HS-5 (cell line): ENCODE data around the gene LHPP.

ENCODE experiments used
- DNase-seq: peaks from one replicate; pipeline ENCODE4 v3.0.0-alpha.2; 2012; ENCODE audit warnings: low read depth

LHPP gene

DNA sequence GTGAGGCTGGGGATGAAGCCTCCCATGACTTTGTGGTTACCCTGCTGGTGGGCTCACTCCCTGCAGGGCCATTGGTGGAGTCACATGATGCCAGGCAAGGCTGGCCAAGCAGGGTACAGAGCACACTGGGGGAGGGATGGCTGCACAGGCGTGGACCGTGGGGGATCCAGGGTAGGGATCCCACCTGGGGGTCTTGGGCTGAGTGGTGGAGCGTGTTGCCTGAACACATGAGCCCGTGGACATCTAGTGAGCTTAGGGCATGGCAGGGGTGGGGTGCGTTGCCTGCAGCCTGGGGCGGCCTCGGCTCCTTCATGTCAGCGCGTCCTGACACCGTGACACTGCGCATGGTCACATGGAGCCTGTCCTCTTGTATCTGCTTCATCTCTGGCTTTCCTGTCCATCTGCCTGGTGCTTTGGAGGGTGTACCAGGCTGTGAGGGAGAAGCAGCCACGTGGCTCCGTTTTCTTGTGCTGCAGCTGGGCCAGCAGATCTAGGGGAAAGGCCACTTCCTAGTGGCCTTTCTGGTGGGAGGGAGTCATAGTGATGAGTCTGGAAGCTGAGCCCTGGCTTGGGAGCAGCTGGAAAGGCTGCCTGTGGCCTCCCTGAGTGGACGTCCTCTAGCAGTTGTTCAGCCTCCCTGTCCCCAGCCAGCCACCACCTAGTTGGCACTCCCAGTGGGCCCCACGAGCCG lies 96.2 kb downstream of the LHPP start:
- DNase-seq: no peak

- no peak for DNase-seq
These were observed 97.0 kb downstream of the LHPP start for GRCh38 chr10:124558339-124559321.

DNA sequence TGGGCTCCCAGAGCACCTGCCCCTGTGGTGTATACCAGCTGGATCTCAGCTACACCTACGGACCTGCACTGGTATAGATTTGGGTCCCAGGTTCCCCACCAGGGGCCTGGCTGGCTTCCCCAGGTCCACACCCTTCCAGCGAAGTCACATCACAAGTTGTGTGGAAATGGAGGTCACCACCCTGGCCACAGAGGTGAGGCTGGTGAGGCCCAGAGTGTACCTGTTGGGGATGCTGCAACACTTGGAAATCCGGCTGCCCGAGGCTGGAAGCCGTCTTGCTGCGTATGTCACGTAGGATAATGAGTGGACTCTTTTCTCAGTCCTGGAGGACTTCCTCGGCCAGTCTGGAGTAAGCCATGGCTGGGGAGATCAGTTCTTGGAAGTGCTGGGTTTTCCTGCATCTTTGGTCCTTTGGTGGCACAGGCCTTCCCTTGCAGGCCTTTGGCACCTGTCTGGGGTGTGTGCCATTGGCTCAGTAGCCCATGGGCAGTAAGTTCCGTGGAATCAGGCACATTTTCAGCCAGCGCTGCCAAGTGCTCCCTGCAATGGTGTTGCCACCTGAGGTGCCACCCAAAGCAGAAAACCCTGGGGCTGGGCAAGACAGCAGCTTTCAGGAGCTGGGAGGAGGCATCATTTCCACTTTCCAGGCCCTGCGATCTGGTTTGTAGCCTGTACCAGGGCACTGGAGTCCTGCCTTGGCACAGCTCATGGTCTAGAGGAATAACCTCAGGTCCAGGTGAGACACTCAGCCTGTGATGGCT lies 97.9 kb downstream of the LHPP start:
- DNase-seq: no peak

- DNase-seq: no peak
These were observed 98.9 kb downstream of the LHPP start for GRCh38 chr10:124560377-124561105.

DNA sequence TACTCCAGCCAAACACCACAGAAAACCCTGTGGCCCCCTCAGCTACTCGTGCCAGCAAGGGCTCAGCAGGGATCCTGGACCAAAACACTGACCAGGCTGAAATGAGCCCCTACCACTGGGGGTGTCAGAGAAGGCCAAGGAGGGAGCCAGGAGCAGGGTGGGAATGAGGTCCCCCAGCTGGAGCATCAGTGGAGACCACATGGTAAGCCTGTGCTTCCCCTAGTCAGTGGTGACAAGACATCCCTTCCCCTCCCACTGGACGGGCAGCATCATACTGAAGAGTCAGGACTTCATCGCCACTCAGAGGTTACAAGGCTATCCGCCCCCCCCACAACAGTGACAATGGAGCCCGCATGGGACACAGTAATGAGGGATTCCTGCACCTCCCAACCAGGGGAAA lies 99.6 kb downstream of the LHPP start:
- DNase-seq: no peak

DNA sequence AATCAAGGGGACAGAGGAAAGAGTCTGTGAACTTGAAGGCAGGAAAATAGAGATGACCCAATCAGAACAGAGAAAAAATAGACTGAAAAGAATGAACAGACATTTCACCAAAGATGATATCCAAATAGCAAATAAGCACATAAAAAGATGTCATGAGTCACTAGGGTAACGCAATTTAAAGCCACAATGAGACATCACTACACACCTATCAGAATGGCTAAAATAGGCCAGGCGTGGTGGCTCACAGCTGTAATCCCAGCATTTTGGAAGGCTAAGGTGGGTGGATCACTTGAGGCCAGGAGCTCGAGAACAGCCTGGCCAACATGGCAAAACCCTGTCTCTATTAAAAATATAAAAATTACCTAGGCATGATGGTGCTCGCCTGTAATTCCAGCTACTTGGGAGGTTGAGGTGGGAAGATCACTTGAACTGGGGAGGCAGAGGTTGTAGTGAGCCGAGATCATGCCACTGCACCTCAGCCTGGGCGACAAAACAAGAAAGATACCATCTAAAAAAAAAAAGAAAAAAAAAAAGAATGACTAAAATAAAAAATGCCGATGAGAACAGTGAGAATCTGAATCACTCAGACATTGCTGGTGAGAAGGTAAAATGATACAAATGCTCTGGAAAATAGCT lies 100.9 kb downstream of the LHPP start:
- DNase-seq: peak; percentile 1

GRCh38 chr10:124563320-124564040 lies 101.9 kb downstream of the LHPP start:
- DNase-seq: no peak

DNA sequence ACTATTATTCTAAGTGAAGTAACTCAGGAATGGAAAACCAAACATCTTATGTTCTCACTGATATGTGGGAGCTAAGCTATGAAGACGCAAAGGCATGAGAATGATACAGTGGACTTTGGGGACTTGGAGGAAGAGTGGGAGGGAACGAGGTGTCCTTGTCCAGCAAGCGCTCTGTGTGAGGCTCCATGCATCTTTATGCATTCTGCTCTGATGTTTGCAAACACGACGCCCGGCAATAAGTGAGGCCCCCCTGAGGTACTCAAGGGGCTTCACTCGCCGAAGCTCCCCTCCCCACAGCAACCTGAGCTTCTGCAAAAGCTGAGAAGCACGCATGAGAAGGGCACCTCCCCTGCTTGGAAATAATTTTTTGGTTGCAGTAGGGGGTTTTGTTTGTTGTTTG lies 103.3 kb downstream of the LHPP start:
- no peak for DNase-seq

- no peak for DNase-seq
These were observed 104.1 kb downstream of the LHPP start for GRCh38 chr10:124565565-124566221.

DNA sequence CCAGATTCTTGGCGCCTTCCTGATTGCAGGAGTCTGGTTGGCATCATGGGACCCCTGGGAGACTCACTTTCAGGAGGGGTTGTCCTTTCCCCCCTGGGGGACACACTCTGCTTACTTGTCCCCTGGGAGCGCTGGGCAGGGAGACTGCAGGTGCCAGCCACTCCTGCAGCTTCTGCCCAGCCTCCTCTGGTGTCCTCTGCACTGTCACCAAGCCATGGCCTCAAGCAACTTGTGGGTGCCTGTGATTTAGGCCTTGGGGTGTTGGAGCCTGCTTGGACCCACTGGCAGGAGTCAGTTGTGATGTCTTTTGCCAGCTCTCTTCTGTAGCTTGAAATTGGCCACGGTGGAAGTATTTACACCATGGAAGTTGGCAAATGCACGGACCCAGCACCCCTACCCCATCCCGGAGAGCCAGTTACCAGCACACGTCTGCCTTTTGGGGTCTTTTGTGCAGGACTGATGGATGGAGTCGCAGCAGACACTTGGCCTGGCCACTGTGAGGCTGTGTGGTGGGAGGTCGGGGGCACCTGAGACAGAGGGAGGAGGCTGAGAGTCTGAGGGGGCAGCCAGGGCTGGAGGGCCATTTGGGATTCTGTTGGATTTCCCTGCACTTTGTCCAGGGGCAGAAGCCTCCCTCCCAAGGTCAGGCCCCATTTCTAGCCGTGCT lies 104.7 kb downstream of the LHPP start:
- no peak for DNase-seq

GRCh38 chr10:124566981-124567835 lies 105.6 kb downstream of the LHPP start:
- no peak for DNase-seq

GRCh38 chr10:124568339-124568738 lies 106.7 kb downstream of the LHPP start:
- no peak for DNase-seq

- no peak for DNase-seq
These were observed 107.4 kb downstream of the LHPP start for GRCh38 chr10:124568848-124569622.

DNA sequence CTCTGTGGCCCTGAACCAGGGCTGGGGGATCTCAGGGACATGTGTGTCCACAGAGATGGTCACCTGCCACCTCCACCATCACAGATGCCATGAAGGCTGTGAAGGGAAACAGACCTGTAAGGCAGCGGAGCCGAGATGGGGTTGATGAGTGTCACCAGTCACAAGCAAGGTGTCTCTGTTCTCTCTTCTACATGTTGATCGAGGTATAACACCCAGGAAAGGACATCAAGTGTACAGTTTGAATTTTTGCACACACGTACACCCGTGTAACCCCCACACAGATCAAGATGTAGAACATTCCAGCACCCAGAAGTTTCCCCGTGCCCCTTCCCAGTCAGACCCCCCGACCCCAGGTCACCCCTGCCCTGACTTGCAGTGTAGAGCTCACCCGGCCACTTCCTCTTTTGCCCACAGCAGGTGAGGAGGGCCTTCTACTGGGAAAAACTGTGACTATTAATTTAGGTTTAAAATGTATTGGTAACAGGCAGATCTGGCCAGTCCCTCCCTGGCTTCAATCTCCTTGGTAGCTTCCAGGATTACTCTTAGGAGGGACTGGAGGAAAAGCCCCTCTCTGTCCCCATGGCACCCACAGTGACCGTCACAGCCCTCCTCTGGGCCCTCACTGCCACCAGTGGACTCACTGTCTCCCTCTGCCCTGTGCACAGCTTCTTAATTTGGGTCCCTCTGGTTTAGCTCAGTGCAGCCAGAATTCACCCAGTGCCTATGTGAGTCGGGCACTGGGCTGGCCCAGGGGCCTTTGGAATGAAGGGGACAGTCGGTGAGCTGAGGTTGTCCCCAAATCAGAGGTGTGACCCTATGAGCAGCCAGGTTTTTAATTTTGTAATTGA lies 108.2 kb downstream of the LHPP start:
- DNase-seq: no peak

DNA sequence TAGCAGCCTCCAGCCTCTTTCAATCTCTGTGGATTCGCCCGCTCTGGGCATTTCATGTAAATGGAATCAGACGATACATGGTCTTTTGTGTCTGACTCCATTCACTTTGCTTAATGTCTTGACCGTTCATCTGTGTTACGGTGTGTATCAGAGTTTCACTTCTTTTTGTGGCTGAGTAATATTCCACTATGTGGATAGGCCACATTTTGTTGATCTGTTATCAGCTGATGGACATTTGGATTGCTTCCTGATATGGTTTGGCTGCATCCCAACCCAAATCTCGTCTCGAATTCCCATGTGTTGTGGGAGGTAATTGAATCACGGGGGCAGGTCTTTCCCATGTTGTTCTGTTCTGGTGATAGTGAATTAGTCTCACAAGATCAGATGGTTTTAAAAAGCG lies 109.0 kb downstream of the LHPP start:
- DNase-seq: no peak

DNA sequence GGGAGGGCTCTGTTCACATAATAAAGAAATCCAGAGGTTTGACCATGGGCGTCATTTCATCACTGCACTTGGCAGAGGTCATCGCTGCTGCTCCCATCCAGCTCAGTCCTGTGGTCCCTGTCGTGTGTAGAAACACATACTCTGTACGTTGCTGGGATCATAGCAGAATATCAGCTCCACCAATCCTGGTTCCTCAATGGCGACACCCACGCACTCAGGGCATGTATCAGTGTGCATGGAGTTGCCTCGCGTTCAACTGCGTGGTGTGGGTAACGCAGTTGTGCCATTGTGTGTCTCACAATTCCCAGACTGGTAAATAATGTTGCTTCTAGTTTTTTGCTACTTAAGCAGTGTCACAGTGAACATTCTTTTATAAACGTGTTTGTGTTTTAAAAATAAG lies 111.1 kb downstream of the LHPP start:
- DNase-seq: no peak
